H1 (cell line): ENCODE data around the gene LRRC26. TPM values are rescaled to one million over a fixed set of nuclear protein-coding genes. Genes with fewer than 3 reads are reported as not detected.

Source experiments
- CTCF ChIA-PET: fragments of 300-600 bp; sonication (Branson Sonifier 250); formaldehyde crosslinking; loops from one replicate; lab custom pipeline; 2021; ENCODE audit not compliant: partially characterized antibody; lab: Charles Lee
- POLR2A ChIA-PET: fragments of 300-600 bp; sonication (Branson Sonifier 250); formaldehyde crosslinking; loops from one replicate; lab custom pipeline; 2021; ENCODE audit warnings: inconsistent platforms; ENCODE audit not compliant: partially characterized antibody; lab: Charles Lee
- DNase-seq, 2 experiments: peaks; one replicate each; pipeline versions ENCODE4 v3.0.0 to v3.0.0-alpha.2; 2010 to 2022; ENCODE audit warnings: low spot score in 2 of 2, low read depth in 1 of 2, mixed read lengths in 1 of 2
- FAIRE-seq: peaks from 2 replicates; lab custom pipeline; 2011; peaks lifted over from hg19 to GRCh38; lab: Jason Lieb, UNC
- H2AFZ ChIP-seq: 2 replicates; pipeline ENCODE4 v1.8.1; 2012; ENCODE audit warnings: low read length, inconsistent platforms
- H2AK5ac ChIP-seq: 2 replicates; pipeline ENCODE4 v1.6.1; 2013; ENCODE audit warnings: low read depth, low read length
- H2BK120ac ChIP-seq: replicated peaks from 2 replicates; pipeline ENCODE3; 2013; ENCODE audit warnings: low read depth, low read length, inconsistent platforms
- H2BK12ac ChIP-seq: 2 replicates; pipeline ENCODE4 v1.6.1; 2013; ENCODE audit warnings: low read depth, low read length
- H2BK15ac ChIP-seq: 2 replicates; pipeline ENCODE4 v1.6.1; 2013; ENCODE audit warnings: low read length
- H2BK20ac ChIP-seq: 2 replicates; pipeline ENCODE4 v1.6.1; 2013; ENCODE audit warnings: low read length
- H2BK5ac ChIP-seq: 2 replicates; pipeline ENCODE4 v1.6.1; 2013; ENCODE audit warnings: low read depth, low read length
- H3K14ac ChIP-seq: 2 replicates; pipeline ENCODE4 v1.6.1; 2013; ENCODE audit warnings: inconsistent platforms; ENCODE audit not compliant: insufficient read length
- H3K18ac ChIP-seq: 2 replicates; pipeline ENCODE4 v1.6.1; 2013; ENCODE audit warnings: low read length; ENCODE audit errors: extremely low read depth
- H3K23ac ChIP-seq: 2 replicates; pipeline ENCODE4 v1.6.1; 2013; ENCODE audit warnings: inconsistent platforms; ENCODE audit not compliant: insufficient read length
- H3K23me2 ChIP-seq: 2 replicates; pipeline ENCODE4 v1.6.1; 2013; ENCODE audit warnings: low read depth, low read length
- H3K27ac ChIP-seq: 2 replicates; pipeline ENCODE4 v1.6.1; 2011; ENCODE audit warnings: low read depth, low read length, inconsistent platforms
- H3K27me3 ChIP-seq, 4 experiments: replicated peaks in 1 of 4; 1 replicate in 1 of 4; 2 replicates in 3 of 4; pipeline versions ENCODE4 v1.6.1 to v1.8.1; 2011 to 2013; ENCODE audit warnings: low read length in 3 of 4, mild to moderate bottlenecking in 3 of 4, inconsistent platforms in 2 of 4, mixed read lengths in 2 of 4, moderate library complexity in 1 of 4; ENCODE audit not compliant: control insufficient read depth in 3 of 4, insufficient read depth in 3 of 4; ENCODE audit errors: extremely low read depth in 1 of 4
- H3K36me3 ChIP-seq, 4 experiments: 2 replicates each; pipeline versions ENCODE4 v1.6.1 to v1.8.1; 2011 to 2013; ENCODE audit warnings: mild to moderate bottlenecking in 4 of 4, low read length in 3 of 4, moderate library complexity in 2 of 4, control low read depth in 1 of 4, inconsistent platforms in 1 of 4; ENCODE audit not compliant: insufficient read depth in 4 of 4, control insufficient read depth in 2 of 4
- H3K4ac ChIP-seq: replicated peaks from 2 replicates; pipeline ENCODE3; 2013; ENCODE audit warnings: low read length, low read depth, mixed read lengths, inconsistent platforms; ENCODE audit not compliant: insufficient read length
- H3K4me1 ChIP-seq, 4 experiments: replicated peaks in 1 of 4; 1 replicate in 1 of 4; 2 replicates in 3 of 4; pipeline versions ENCODE4 v1.6.1 to v1.8.1; 2011 to 2013; ENCODE audit warnings: low read length in 3 of 4, inconsistent platforms in 2 of 4, mixed read lengths in 1 of 4; ENCODE audit not compliant: insufficient read depth in 4 of 4, control insufficient read depth in 3 of 4
- H3K4me2 ChIP-seq, 2 experiments: 2 replicates each; pipeline versions ENCODE4 v1.6.1 to v1.8.1; 2011 to 2013; ENCODE audit warnings: low read depth in 2 of 2, low read length in 2 of 2, control low read depth in 1 of 2, inconsistent platforms in 1 of 2, mild to moderate bottlenecking in 1 of 2; ENCODE audit not compliant: insufficient read depth in 1 of 2
- H3K4me3 ChIP-seq, 4 experiments: fragments of 200-600, 300-600 bp in 1 of 4; sonication (generic), shearing (Covaris generic), sonication (Bioruptor Twin) in 1 of 4; 2 replicates each; pipeline versions ENCODE4 v1.5.1 to v1.8.1; 2011 to 2016; ENCODE audit warnings: low read length in 4 of 4, low read depth in 3 of 4, control low read depth in 2 of 4, inconsistent platforms in 2 of 4, mild to moderate bottlenecking in 2 of 4, mixed read lengths in 1 of 4, moderate library complexity in 1 of 4; ENCODE audit not compliant: insufficient read depth in 2 of 4; ENCODE audit errors: extremely low read depth in 1 of 4
- H3K56ac ChIP-seq: replicated peaks from 2 replicates; pipeline ENCODE3; 2013; ENCODE audit warnings: low read depth, mild to moderate bottlenecking, mixed read lengths, low read length, inconsistent platforms; ENCODE audit not compliant: insufficient read length
- H3K79me1 ChIP-seq: 2 replicates; pipeline ENCODE4 v1.6.1; 2013; ENCODE audit warnings: low read depth, low read length, control low read depth
- H3K79me2 ChIP-seq, 2 experiments: 2 replicates each; pipeline versions ENCODE4 v1.6.1 to v1.8.1; 2012 to 2013; ENCODE audit warnings: low read length in 2 of 2, mild to moderate bottlenecking in 2 of 2, inconsistent platforms in 1 of 2; ENCODE audit not compliant: insufficient read depth in 2 of 2, control insufficient read depth in 1 of 2
- H3K9ac ChIP-seq, 4 experiments: replicated peaks in 1 of 4; 1 replicate in 1 of 4; 2 replicates in 3 of 4; pipeline versions ENCODE4 v1.6.1 to v1.8.1; 2011 to 2013; ENCODE audit warnings: low read depth in 3 of 4, low read length in 3 of 4, control low read depth in 2 of 4, mild to moderate bottlenecking in 2 of 4, moderate library complexity in 2 of 4, inconsistent platforms in 1 of 4; ENCODE audit errors: extremely low read depth in 1 of 4
- H3K9me3 ChIP-seq, 2 experiments: 2 replicates each; pipeline versions ENCODE4 v1.6.1 to v1.8.1; 2012 to 2013; ENCODE audit warnings: mild to moderate bottlenecking in 2 of 2, moderate library complexity in 2 of 2, control low read depth in 1 of 2, inconsistent platforms in 1 of 2, low read depth in 1 of 2, low read length in 1 of 2, mixed read lengths in 1 of 2; ENCODE audit not compliant: insufficient read depth in 2 of 2
- H4K20me1 ChIP-seq, 2 experiments: replicated peaks in 1 of 2; 2 replicates each; pipeline versions ENCODE3 to v1.8.1; 2011 to 2013; ENCODE audit warnings: inconsistent platforms in 2 of 2, low read length in 2 of 2, mild to moderate bottlenecking in 1 of 2; ENCODE audit not compliant: insufficient read depth in 2 of 2, control insufficient read depth in 1 of 2
- H4K5ac ChIP-seq: 2 replicates; pipeline ENCODE4 v1.6.1; 2013; ENCODE audit warnings: low read length, low read depth, mixed read lengths, inconsistent platforms; ENCODE audit not compliant: insufficient read length
- H4K8ac ChIP-seq: 2 replicates; pipeline ENCODE4 v1.8.0; 2013; ENCODE audit warnings: mild to moderate bottlenecking, moderate library complexity, low read length, inconsistent platforms; ENCODE audit not compliant: insufficient read depth; ENCODE audit errors: extremely low read depth
- H4K91ac ChIP-seq: replicated peaks from 2 replicates; pipeline ENCODE3; 2013; ENCODE audit warnings: low read length, mixed read lengths, inconsistent platforms; ENCODE audit not compliant: insufficient read length
- ASH2L ChIP-seq: fragments of 200-600, 300-600 bp; sonication (generic); IDR thresholded peaks from one replicate; pipeline ENCODE4 v1.7.1; 2017; ENCODE audit warnings: low read length
- BACH1 ChIP-seq: IDR thresholded peaks from 2 replicates; pipeline ENCODE4 v1.6.1; 2012; ENCODE audit warnings: low read length, improper control_type of control experiment
- CEBPB ChIP-seq: IDR thresholded peaks from 2 replicates; pipeline ENCODE4 v1.6.1; 2012; ENCODE audit warnings: low read depth, low read length
- KDM4A ChIP-seq: IDR thresholded peaks from one replicate; pipeline ENCODE4 v1.7.1; 2012; ENCODE audit warnings: low read depth, mild to moderate bottlenecking, moderate library complexity, low read length, inconsistent platforms; ENCODE audit not compliant: severe bottlenecking
- PHF8 ChIP-seq: fragments of 200-600 bp; sonication (generic); conservative IDR thresholded peaks from 2 replicates; pipeline ENCODE4 v1.7.1; 2012; ENCODE audit warnings: low read depth, mild to moderate bottlenecking, inconsistent platforms, low read length, moderate library complexity
- RNF2 ChIP-seq: fragments of 200-900, 300-1000 bp; sonication (generic); IDR thresholded peaks from 2 replicates; pipeline ENCODE4 v1.7.1; 2016; ENCODE audit warnings: borderline replicate concordance, low read depth, mild to moderate bottlenecking, antibody characterized with exemption, low read length; ENCODE audit not compliant: poor library complexity, severe bottlenecking; ENCODE audit errors: missing control alignments
- SIX5 ChIP-seq: IDR thresholded peaks from 2 replicates; pipeline ENCODE4 v1.6.1; 2011; ENCODE audit warnings: mild to moderate bottlenecking, low read depth, low read length
- YY1 ChIP-seq: IDR thresholded peaks from 2 replicates; pipeline ENCODE4 v1.6.1; 2011; ENCODE audit warnings: low read depth, mild to moderate bottlenecking, low read length
- ZNF274 ChIP-seq: IDR thresholded peaks from 2 replicates; pipeline ENCODE4 v1.7.0; 2012; ENCODE audit warnings: low read length, borderline replicate concordance; ENCODE audit errors: extremely low read depth
- WGBS, 2 experiments: shearing (Covaris generic) in 1 of 2; methylation state at CpG; one replicate each; pipeline versions ENCODE4 v1.1.6 to v1.1.7; 2013 to 2015; ENCODE audit warnings: low lambda C conversion rate in 2 of 2, mixed read lengths in 2 of 2, inconsistent platforms in 1 of 2, low coverage in 1 of 2, missing lambda C conversion rate in 1 of 2; ENCODE audit not compliant: insufficient replicate concordance in 2 of 2, insufficient coverage in 1 of 2, insufficient read length in 1 of 2; ENCODE audit errors: extremely low coverage in 1 of 2, missing lambda C conversion rate in 1 of 2; 5-methylcytosine and 5-hydroxymethylcytosine counted together
- polyA plus RNA-seq, 7 experiments: library from polyadenylated mRNA; depleted of rRNA in 3 of 7; stranded (reverse) in 5 of 7; unstranded in 2 of 7; fragments of >200 nt in 5 of 7; fragments of 200-250 nt in 2 of 7; gene quantifications; 1 replicate in 5 of 7; 2 replicates in 1 of 7; 4 replicates in 1 of 7; pipeline versions ENCODE4 v1.2.1 to v1.2.3, GENCODE V29; 2011 to 2013; ENCODE audit warnings: missing spikeins in 2 of 7, mixed read lengths in 2 of 7
- total RNA-seq: library from RNA; stranded (reverse); fragmentation: NEBNext Ultra II Directional; extraction: Animal tissue kit (Norgen Biotek cat#: 25700); gene quantifications from 2 replicates; pipeline ENCODE4 v1.2.1, GENCODE V29; 2021

LRRC26 gene
- total and polyA plus RNA-seq, 2 of the 8 experiments (the other 6 are each of a cell fraction or from before 2014, with no cell fraction given), result 0.34 to 0.85 TPM

GRCh38 chr9:137140151-137141012 is 29.5 kb downstream of the LRRC26 start:
- H2BK12ac ChIP-seq, result no peak overlapping the region
- peaks cover 0 to 14% (median 11%) of the 10 kb centered on the region in 4 experiments; a peak in 6 of 7 replicates for H3K4me1 ChIP-seq
- no peak overlapping the region for H4K5ac ChIP-seq
- H3K56ac ChIP-seq, result no peak overlapping the region
- H3K18ac ChIP-seq, result no peak overlapping the region
- H3K14ac ChIP-seq, result no peak overlapping the region
- H4K91ac ChIP-seq, result no peak overlapping the region
- no peak overlapping the region for H2BK15ac ChIP-seq
- DNase-seq, result no peak
- peak overlapping the region; percentile 54; the same call in 1 of the 2 replicates for H2AK5ac ChIP-seq
- no peaks in the 10 kb centered on the region for H3K36me3 ChIP-seq
- H3K23ac ChIP-seq, result no peak overlapping the region
- no peaks in the 10 kb centered on the region for H3K9me3 ChIP-seq
- H3K79me1 ChIP-seq, result 0 out of 2 replicates have a peak, but pooled peaks cover 2% of the 10 kb centered on the region
- H3K27me3 ChIP-seq, result peaks cover 25 to 79% (median 72%) of the 10 kb centered on the region in 4 experiments
- no peak overlapping the region for H2BK120ac ChIP-seq
- CTCF ChIA-PET, result interaction anchor here (1.3 to 4.5 kb wide), 5 partner anchors 9 to 105 kb away, joined by 4 to 24 read pairs (median 11); no protein-coding TSS in a partner anchor
- H3K4me2 ChIP-seq, result no peak overlapping the region; a peak in 1 of 4 replicates
- no peaks in the 10 kb centered on the region for H3K79me2 ChIP-seq
- H3K4me3 ChIP-seq, result no peak overlapping the region
- WGBS, 2 experiments, result 75% methylated on average over 26 of the region's 26 CpGs; no CpG with 5 or more reads in 1 of the 2 experiments
- H4K20me1 ChIP-seq, result peaks cover 1 to 18% of the 10 kb centered on the region in 2 experiments
- H2BK5ac ChIP-seq, result no peak overlapping the region
- no peak overlapping the region for H4K8ac ChIP-seq
- peaks cover 4% of the 10 kb centered on the region; the same call in 1 of the 2 replicates for H3K23me2 ChIP-seq
- no peak overlapping the region for H2BK20ac ChIP-seq
- POLR2A ChIA-PET, result interaction anchor here (0.6 to 2.4 kb wide), 4 partner anchors 11 to 101 kb away, joined by 3 to 6 read pairs (median 4); partner anchors contain the start of genes RNF208 and TUBB4B
- H3K27ac ChIP-seq, result no peak overlapping the region
- no peak for FAIRE-seq
- no peak overlapping the region for H3K9ac ChIP-seq
- TF ChIP-seq KDM4A (no peak), CEBPB (no peak), ZNF274 (no peak), SIX5 (no peak), YY1 (no peak), PHF8 (no peak), BACH1 (no peak), ASH2L (no peak), RNF2 (no peak)
- H2AFZ ChIP-seq, result no peak overlapping the region
- H3K4ac ChIP-seq, result no peak overlapping the region
